HFFc6 (cell line): Measurements from ENCODE around the gene SLC7A9. TPM values are rescaled to one million over a fixed set of nuclear protein-coding genes. Genes with fewer than 3 reads are reported as not detected.

Source experiments
- DNase-seq: peaks from one replicate; pipeline ENCODE4 v3.0.0-alpha.2; 2018
- H3K27ac Mint-ChIP-seq: 2 replicates; pipeline ENCODE4 v1.8.0; 2020; ENCODE audit warnings: mild to moderate bottlenecking, mixed read lengths
- H3K27me3 Mint-ChIP-seq: 2 replicates; pipeline ENCODE4 v1.8.0; 2021; ENCODE audit warnings: mild to moderate bottlenecking, moderate library complexity, mixed read lengths; ENCODE audit not compliant: insufficient read depth
- H3K36me3 Mint-ChIP-seq: 2 replicates; pipeline ENCODE4 v1.8.0; 2021; ENCODE audit warnings: low read depth, mixed read lengths
- H3K4me1 Mint-ChIP-seq: 2 replicates; pipeline ENCODE4 v1.8.0; 2020; ENCODE audit warnings: low read depth, mixed read lengths
- H3K4me3 Mint-ChIP-seq: 2 replicates; pipeline ENCODE4 v1.8.0; 2020; ENCODE audit warnings: mild to moderate bottlenecking, moderate library complexity, mixed read lengths
- H3K9me3 Mint-ChIP-seq: 2 replicates; pipeline ENCODE4 v1.8.0; 2020; ENCODE audit warnings: mild to moderate bottlenecking, mixed read lengths
- total RNA-seq, 6 experiments: library from RNA; stranded (reverse); fragmentation: NEBNext Ultra II Directional; extraction: Animal tissue kit (Norgen Biotek cat#: 25700); gene quantifications; 2 replicates in 1 of 6; 3 replicates in 5 of 6; pipeline ENCODE4 v1.2.3, GENCODE V29; 2021
- TF ChIP-seq, protein P1 (sequence below): fragments of 200-600 bp; sonication (generic); IDR thresholded peaks from 2 replicates; pipeline ENCODE4 v1.5.0; 2021; ENCODE audit warnings: antibody characterized with exemption, mild to moderate bottlenecking

Gene SLC7A9
- total RNA-seq, 6 experiments from 2014 or later = not detected

DNA sequence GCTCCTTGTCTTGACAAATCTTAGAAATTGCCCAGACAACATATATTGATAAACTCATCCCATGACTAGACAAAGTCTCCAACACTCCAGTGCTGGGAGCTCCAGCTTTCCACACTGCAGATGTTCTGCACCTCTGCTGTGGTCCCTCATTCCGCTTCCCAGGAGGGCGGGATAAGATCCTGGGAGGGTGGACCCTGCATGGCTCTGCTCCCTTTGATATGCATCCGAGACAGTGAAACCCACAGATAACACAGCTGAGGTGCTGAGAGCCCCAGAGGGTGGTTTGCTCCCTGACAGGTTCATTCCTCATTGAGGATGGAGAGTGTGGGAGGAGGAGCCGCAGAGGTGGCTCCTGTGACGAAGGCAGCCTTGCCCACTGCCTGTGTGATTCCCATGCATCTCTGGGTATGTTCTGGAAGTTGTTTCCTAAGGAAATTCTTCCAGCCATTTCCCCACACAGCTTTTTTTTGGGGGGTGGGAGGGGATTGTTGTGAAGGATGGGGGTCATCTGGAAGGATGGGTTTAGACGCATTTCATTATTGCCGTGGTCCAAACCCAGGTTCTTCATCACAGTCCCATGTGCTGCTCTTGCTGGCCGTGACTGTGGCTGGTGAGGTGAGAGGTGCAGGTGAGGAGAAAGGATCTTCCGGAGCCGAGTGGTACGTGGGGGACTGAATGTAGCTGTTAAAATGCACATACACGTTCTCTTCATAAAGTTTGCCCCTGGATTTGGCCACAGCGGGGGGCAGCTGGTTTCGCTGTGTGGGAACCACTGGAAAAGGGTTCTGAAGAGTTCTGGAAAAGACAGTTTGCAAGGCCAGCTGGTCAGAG lies 46.4 kb downstream of the SLC7A9 start:
- peaks cover 59% of the 10 kb centered on the region for H3K27me3 Mint-ChIP-seq
- no peaks in the 10 kb centered on the region for H3K9me3 Mint-ChIP-seq
- DNase-seq = no peak
- H3K4me3 Mint-ChIP-seq = no peak overlapping the region
- no peak overlapping the region for H3K27ac Mint-ChIP-seq
- H3K36me3 Mint-ChIP-seq = no peaks in the 10 kb centered on the region
- TF ChIP-seq, protein P1, sequence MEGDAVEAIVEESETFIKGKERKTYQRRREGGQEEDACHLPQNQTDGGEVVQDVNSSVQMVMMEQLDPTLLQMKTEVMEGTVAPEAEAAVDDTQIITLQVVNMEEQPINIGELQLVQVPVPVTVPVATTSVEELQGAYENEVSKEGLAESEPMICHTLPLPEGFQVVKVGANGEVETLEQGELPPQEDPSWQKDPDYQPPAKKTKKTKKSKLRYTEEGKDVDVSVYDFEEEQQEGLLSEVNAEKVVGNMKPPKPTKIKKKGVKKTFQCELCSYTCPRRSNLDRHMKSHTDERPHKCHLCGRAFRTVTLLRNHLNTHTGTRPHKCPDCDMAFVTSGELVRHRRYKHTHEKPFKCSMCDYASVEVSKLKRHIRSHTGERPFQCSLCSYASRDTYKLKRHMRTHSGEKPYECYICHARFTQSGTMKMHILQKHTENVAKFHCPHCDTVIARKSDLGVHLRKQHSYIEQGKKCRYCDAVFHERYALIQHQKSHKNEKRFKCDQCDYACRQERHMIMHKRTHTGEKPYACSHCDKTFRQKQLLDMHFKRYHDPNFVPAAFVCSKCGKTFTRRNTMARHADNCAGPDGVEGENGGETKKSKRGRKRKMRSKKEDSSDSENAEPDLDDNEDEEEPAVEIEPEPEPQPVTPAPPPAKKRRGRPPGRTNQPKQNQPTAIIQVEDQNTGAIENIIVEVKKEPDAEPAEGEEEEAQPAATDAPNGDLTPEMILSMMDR = no peak
- H3K4me1 Mint-ChIP-seq = no peaks in the 10 kb centered on the region

DNA sequence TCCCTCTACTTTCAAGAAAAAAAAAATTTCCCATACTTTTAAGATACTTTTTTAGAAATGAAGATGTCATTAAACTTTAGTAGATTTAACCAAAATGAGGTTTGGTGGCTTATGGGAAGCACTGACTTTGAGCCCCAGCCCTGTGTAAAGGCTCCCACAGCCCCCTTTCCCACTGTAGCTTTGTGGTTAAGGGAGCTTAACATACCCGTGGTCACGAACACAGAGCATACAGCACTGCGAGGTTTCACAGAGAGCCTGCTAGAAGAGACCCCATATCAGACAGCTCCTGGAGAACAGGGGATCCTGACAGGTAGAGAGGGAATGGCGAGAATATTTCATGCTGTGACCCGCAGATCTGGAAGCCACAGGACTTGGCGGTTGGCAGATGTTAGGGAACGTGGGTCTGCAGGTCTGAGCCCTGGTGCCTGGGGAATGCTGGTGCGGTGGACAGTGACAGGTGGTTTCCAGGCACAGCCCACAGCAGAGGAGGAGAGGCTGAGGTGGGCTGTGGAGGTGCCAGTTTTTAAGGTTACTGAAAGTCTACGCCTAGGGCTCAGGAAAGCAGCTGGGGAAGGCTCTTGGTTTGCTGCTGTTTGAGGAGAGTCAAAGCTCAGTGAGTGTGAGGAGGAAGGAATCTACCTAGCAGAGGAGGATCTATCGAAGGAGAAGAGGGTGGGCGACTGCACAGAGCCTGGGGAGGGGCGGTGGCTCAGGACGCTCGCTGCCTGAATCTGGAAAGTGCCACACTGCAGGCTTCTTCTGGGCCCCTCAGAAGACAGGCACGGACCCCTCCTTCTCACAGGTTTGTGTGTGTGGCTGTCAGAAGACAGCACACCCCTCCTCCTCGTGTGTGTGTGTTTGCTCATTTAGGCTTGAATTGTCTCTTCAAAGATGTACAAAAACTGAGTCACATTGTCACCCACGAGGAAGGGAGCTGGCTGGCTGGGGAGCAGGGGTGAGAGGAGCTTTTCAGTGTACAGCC lies 49.9 kb downstream of the SLC7A9 start:
- Mint-ChIP-seq H3K27me3 (peaks cover 70% of the 10 kb centered on the region), H3K4me1 (no peaks in the 10 kb centered on the region), H3K27ac (no peak overlapping the region), H3K4me3 (no peak overlapping the region), H3K36me3 (no peaks in the 10 kb centered on the region), H3K9me3 (no peaks in the 10 kb centered on the region)
- TF ChIP-seq, protein P1 = no peak
- no peak for DNase-seq

DNA sequence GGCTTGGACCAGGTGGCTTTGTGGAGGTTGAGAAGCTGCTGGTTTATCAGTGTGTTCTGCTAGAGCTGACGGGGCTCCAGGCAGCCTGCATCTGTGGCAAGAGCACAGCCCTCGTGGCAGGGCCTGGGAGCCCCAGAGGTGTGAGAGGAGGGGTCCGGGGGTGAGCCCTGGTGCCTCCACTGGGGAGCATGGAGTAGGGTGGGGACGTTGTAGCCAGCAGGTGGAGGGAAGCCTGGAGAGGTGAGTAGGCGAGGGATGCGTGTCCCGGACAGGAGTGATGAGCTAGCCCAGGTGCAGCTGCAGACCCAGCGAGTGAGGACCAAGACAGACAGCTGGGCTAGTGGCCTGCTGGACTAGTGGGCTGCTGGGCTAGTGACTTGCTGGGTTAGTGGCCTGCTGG lies 51.0 kb downstream of the SLC7A9 start:
- TF ChIP-seq, protein P1 = no peak
- Mint-ChIP-seq H3K27ac (no peak overlapping the region), H3K27me3 (peaks cover 66% of the 10 kb centered on the region), H3K9me3 (no peaks in the 10 kb centered on the region), H3K4me3 (no peak overlapping the region), H3K36me3 (no peaks in the 10 kb centered on the region), H3K4me1 (no peaks in the 10 kb centered on the region)
- DNase-seq = no peak

DNA sequence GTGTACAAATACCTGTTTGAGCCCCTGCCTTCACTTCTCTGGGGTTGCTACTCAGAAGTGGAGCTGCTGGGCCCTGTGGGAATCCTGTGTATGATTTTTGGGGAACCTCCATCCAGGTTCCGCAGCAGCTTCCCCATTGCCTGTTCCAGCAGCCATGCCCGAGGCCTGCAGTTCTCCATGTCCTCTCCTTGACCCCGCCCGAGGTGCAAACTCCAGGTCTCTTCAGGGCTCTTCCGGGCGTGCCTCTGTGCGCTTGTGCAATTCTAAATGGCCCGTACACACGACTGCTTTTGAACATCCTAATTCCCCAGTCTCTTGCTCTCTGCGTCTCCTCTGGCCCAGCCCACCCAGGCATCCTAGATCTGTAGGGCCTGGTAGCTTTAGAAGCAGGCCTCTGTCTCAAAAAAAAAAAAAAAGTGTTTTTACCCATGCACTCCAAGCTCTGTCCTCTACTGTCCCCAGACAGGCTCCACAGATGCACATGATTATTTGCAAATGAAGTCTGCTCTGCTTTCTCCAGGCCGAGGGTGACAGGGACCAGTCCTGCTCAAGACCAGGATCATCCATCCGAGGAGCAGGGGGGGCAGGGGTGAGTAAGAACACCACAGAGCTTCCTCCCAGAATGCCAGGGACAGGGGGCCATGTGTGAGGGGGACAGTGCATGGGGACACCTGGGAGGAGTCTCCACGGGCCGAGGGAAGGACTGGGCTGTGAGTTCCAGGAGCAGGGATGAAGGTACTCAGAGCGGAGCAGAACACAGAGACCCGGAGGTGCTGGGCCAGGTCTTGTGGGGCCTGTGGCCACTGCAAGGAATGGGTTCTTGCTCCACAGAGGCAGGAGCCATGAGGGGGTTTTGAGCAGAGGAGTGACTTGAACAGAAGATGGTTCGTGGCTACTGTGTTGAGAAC lies 51.7 kb downstream of the SLC7A9 start:
- Mint-ChIP-seq H3K27ac (no peak overlapping the region), H3K4me1 (no peaks in the 10 kb centered on the region)

More for the DNA sequence above, 51.7 kb downstream of the SLC7A9 start:
- TF ChIP-seq, protein P1 = no peak
- Mint-ChIP-seq H3K27me3 (peaks cover 69% of the 10 kb centered on the region), H3K36me3 (no peaks in the 10 kb centered on the region), H3K4me3 (no peak overlapping the region), H3K9me3 (no peaks in the 10 kb centered on the region)
- no peak for DNase-seq
